SK-N-SH (cell line): ENCODE measurements around the gene DACH1. TPM values are rescaled to one million over a fixed set of nuclear protein-coding genes. Genes with fewer than 3 reads are reported as not detected.
A peak's percentile ranks its signal among the peaks of the same experiment; 100 is the strongest.

Source experiments
- CTCF ChIA-PET: fragments of 300-600, 350-600 bp; formaldehyde crosslinking; extraction: SDS; loops from one replicate; lab custom pipeline; 2021; lab: Yijun Ruan, JAX
- POLR2A ChIA-PET: fragments of 350-600 bp; sonication (Branson Sonifier 250); formaldehyde crosslinking; extraction: SDS; loops from one replicate; lab custom pipeline; 2020; ENCODE audit warnings: antibody characterized with exemption, inconsistent platforms; lab: Yijun Ruan, JAX
- DNase-seq: peaks from one replicate; pipeline ENCODE4 v3.0.0; 2012
- H2AFZ ChIP-seq: fragments of 200-600 bp; sonication (generic); 2 replicates; pipeline ENCODE4 v1.8.1; 2016; ENCODE audit warnings: antibody characterized with exemption, mild to moderate bottlenecking, low read depth
- H3F3A ChIP-seq: fragments of 200-600 bp; sonication (generic); replicated peaks from 2 replicates; pipeline ENCODE3; 2016; ENCODE audit warnings: antibody characterized with exemption, mild to moderate bottlenecking; ENCODE audit not compliant: insufficient read depth
- H3K27ac ChIP-seq, 2 experiments: fragments of 200-500 bp in 1 of 2; fragments of 200-600 bp in 1 of 2; sonication (Bioruptor generic) in 1 of 2; sonication (generic), shearing (Covaris generic) in 1 of 2; 2 replicates each; pipeline versions ENCODE4 v1.5.1 to v1.6.1; 2014 to 2016; ENCODE audit warnings: low read depth in 2 of 2, inconsistent platforms in 1 of 2, low read length in 1 of 2, mild to moderate bottlenecking in 1 of 2, mixed read lengths in 1 of 2
- H3K27me3 ChIP-seq: fragments of 200-600 bp; sonication (generic), shearing (Covaris generic); 2 replicates; pipeline ENCODE4 v1.6.1; 2016; ENCODE audit warnings: mixed run types; ENCODE audit not compliant: insufficient read depth
- H3K36me3 ChIP-seq, 2 experiments: fragments of 200-500 bp in 1 of 2; fragments of 200-600 bp in 1 of 2; sonication (Bioruptor generic) in 1 of 2; sonication (generic) in 1 of 2; replicated peaks in 1 of 2; 2 replicates each; pipeline versions ENCODE3 to v1.5.1; 2014 to 2016; ENCODE audit warnings: low read length in 1 of 2, mild to moderate bottlenecking in 1 of 2; ENCODE audit not compliant: insufficient read depth in 2 of 2, control insufficient read depth in 1 of 2
- H3K4me1 ChIP-seq, 2 experiments: fragments of 200-500 bp in 1 of 2; fragments of 200-600 bp in 1 of 2; sonication (Bioruptor generic) in 1 of 2; sonication (generic), shearing (Covaris generic) in 1 of 2; 2 replicates each; pipeline versions ENCODE4 v1.5.1 to v1.6.1; 2014 to 2016; ENCODE audit warnings: low read depth in 1 of 2, low read length in 1 of 2, mixed run types in 1 of 2; ENCODE audit not compliant: insufficient read depth in 2 of 2, control insufficient read depth in 1 of 2
- H3K4me2 ChIP-seq: fragments of 200-600 bp; sonication (generic), shearing (Covaris generic); 2 replicates; pipeline ENCODE4 v1.6.1; 2017; ENCODE audit warnings: mixed run types
- H3K4me3 ChIP-seq, 2 experiments: fragments of 200-500 bp in 1 of 2; fragments of 200-600 bp in 1 of 2; sonication (Bioruptor generic) in 1 of 2; sonication (generic), shearing (Covaris generic) in 1 of 2; 2 replicates each; pipeline versions ENCODE4 v1.5.1 to v1.8.1; 2014 to 2016; ENCODE audit warnings: low read depth in 2 of 2, inconsistent platforms in 1 of 2, low read length in 1 of 2, mild to moderate bottlenecking in 1 of 2, mixed read lengths in 1 of 2, moderate library complexity in 1 of 2
- H3K79me2 ChIP-seq: fragments of 200-600 bp; sonication (generic); 2 replicates; pipeline ENCODE4 v1.8.1; 2017; ENCODE audit warnings: mild to moderate bottlenecking; ENCODE audit not compliant: insufficient read depth
- H3K9ac ChIP-seq: fragments of 200-600 bp; sonication (generic); 2 replicates; pipeline ENCODE4 v1.6.1; 2017; ENCODE audit warnings: mixed run types
- H3K9me2 ChIP-seq: fragments of 200-600 bp; sonication (generic); 2 replicates; pipeline ENCODE4 v1.6.1; 2017; ENCODE audit warnings: mixed run types
- H3K9me3 ChIP-seq: fragments of 200-600 bp; sonication (generic); 2 replicates; pipeline ENCODE4 v1.6.1; 2017; ENCODE audit warnings: mixed run types, mild to moderate bottlenecking, moderate library complexity
- H4K20me1 ChIP-seq: fragments of 200-600 bp; sonication (generic); 2 replicates; pipeline ENCODE4 v1.6.1; 2017; ENCODE audit warnings: mild to moderate bottlenecking, mixed run types; ENCODE audit not compliant: insufficient read depth
- EP300 ChIP-seq, 2 experiments: IDR thresholded peaks; 2 replicates each; pipeline versions ENCODE4 v1.4.0 to v1.6.1; 2012; ENCODE audit warnings: borderline replicate concordance in 1 of 2, low read depth in 1 of 2, low read length in 1 of 2
- JUND ChIP-seq: IDR thresholded peaks from 2 replicates; pipeline ENCODE4 v1.4.0; 2012
- MEF2A ChIP-seq: IDR thresholded peaks from 2 replicates; pipeline ENCODE4 v1.4.0; 2012; ENCODE audit warnings: low read depth, borderline replicate concordance
- NFIC ChIP-seq: IDR thresholded peaks from 2 replicates; pipeline ENCODE4 v1.4.0; 2012; ENCODE audit warnings: borderline replicate concordance
- NRF1 ChIP-seq: IDR thresholded peaks from 2 replicates; pipeline ENCODE4 v1.6.1; 2012; ENCODE audit warnings: low read depth, mild to moderate bottlenecking, low read length
- POLR2AphosphoS5 ChIP-seq: IDR thresholded peaks from 2 replicates; pipeline ENCODE4 v1.6.1; 2012; ENCODE audit warnings: low read depth, low read length
- RCOR1 ChIP-seq: fragments of 150-350 bp; IDR thresholded peaks from 2 replicates; pipeline ENCODE4 v1.6.1; 2017; ENCODE audit warnings: antibody characterized with exemption, low read length
- REST ChIP-seq: IDR thresholded peaks from 2 replicates; pipeline ENCODE4 v1.6.1; 2012; ENCODE audit warnings: mild to moderate bottlenecking, low read depth, low read length, moderate library complexity
- RFX5 ChIP-seq: IDR thresholded peaks from 2 replicates; pipeline ENCODE4 v1.6.1; 2012; ENCODE audit warnings: mild to moderate bottlenecking, improper control_type of control experiment, low read length
- RXRA ChIP-seq: IDR thresholded peaks from 2 replicates; pipeline ENCODE4 v1.4.0; 2012; ENCODE audit warnings: low read depth, mild to moderate bottlenecking, borderline replicate concordance
- SIN3A ChIP-seq: IDR thresholded peaks from 2 replicates; pipeline ENCODE4 v1.6.1; 2012; ENCODE audit warnings: low read depth, mild to moderate bottlenecking, low read length, moderate library complexity, borderline replicate concordance
- SMC3 ChIP-seq: IDR thresholded peaks from 2 replicates; pipeline ENCODE4 v1.6.1; 2012; ENCODE audit warnings: low read depth, low read length, improper control_type of control experiment
- TCF12 ChIP-seq: IDR thresholded peaks from 2 replicates; pipeline ENCODE4 v1.4.0; 2012
- TEAD4 ChIP-seq: IDR thresholded peaks from 2 replicates; pipeline ENCODE4 v1.4.0; 2012; ENCODE audit warnings: mild to moderate bottlenecking, borderline replicate concordance; ENCODE audit not compliant: insufficient read depth
- ZBTB33 ChIP-seq: IDR thresholded peaks from 2 replicates; pipeline ENCODE4 v1.4.0; 2012; ENCODE audit warnings: low read depth, borderline replicate concordance
- WGBS: methylation state at CpG from one replicate; pipeline ENCODE4 v1.1.6; 2017; ENCODE audit warnings: low lambda C conversion rate; 5-methylcytosine and 5-hydroxymethylcytosine counted together
- polyA plus RNA-seq, 3 experiments: library from polyadenylated mRNA; depleted of rRNA; stranded (reverse); fragments of >200 nt; gene quantifications; 2 replicates each; pipeline ENCODE4 v1.2.3, GENCODE V29; 2012
- TF ChIP-seq, protein P1 (sequence below): IDR thresholded peaks from 2 replicates; pipeline ENCODE4 v1.4.0; 2012; ENCODE audit warnings: low read depth
- TF ChIP-seq, protein P2 (sequence below): IDR thresholded peaks from 2 replicates; pipeline ENCODE4 v1.4.0; 2012; ENCODE audit warnings: low read depth, borderline replicate concordance

DACH1 gene
- polyA plus RNA-seq, 1 of the 3 experiments (the other 2 are of a cell fraction) = 0.21 TPM

- Histone ChIP-seq H3K4me3 (no peak overlapping the region), H3F3A (no peaks in the 10 kb centered on the region), H4K20me1 (no peaks in the 10 kb centered on the region), H2AFZ (no peak overlapping the region), H3K9me2 (no peaks in the 10 kb centered on the region), H3K9me3 (no peaks in the 10 kb centered on the region), H3K27me3 (no peaks in the 10 kb centered on the region), H3K27ac (peak overlapping the region in 1 of 2 experiments; percentile 28; a peak in 2 of 4 replicates), H3K4me2 (no peak overlapping the region), H3K4me1 (peaks cover 4 to 6% of the 10 kb centered on the region in 2 experiments; a peak in 2 of 4 replicates), H3K9ac (no peak overlapping the region), H3K79me2 (no peaks in the 10 kb centered on the region), H3K36me3 (no peaks in the 10 kb centered on the region)
- TF ChIP-seq, protein P1, sequence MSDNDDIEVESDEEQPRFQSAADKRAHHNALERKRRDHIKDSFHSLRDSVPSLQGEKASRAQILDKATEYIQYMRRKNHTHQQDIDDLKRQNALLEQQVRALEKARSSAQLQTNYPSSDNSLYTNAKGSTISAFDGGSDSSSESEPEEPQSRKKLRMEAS = no peak
- WGBS = 91% methylated on average over 2 of the region's 2 CpGs
- CTCF ChIA-PET = interaction anchor here (0.6 to 0.7 kb wide), 2 partner anchors 20 to 575 kb away, joined by 3 read pairs; no protein-coding TSS in a partner anchor
- POLR2A ChIA-PET = no interaction called here
- DNase-seq = no peak
Measured at GRCh38 chr13:71727042-71727441, 140.0 kb downstream of the DACH1 start.

DNA sequence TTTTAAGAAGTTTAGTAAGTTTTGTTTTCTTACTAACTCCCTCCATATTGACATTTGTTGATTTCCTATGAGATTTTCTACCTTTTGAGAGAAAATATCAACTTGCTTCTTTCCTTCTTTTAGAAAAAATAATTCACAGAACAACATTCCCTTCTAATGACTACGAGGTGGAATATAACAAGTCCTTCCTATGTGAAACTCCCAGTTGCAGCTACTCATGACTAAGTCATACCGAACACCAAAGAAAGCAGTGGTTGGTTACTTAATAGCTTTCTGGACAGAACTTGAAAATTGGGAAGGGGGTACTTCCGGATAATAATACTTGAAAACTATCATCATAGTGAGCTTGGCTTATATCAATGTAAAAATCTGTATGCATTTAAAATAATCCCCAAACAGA is 144.8 kb downstream of the DACH1 start:
- Histone ChIP-seq H3K9ac (no peak overlapping the region), H3K9me2 (no peaks in the 10 kb centered on the region)
- CTCF ChIA-PET = no interaction called here
- no peak for TF ChIP-seq POLR2AphosphoS5
- no peak for TF ChIP-seq RCOR1
- TF ChIP-seq, protein P1 = no peak
- no peak for TF ChIP-seq SMC3
- no peak for TF ChIP-seq RFX5
- TF ChIP-seq NRF1 = no peak
- TF ChIP-seq TEAD4 = no peak
- TF ChIP-seq MEF2A = no peak
- TF ChIP-seq SIN3A = no peak
- TF ChIP-seq TCF12 = no peak
- no peak for TF ChIP-seq RXRA
- no peak for TF ChIP-seq REST
- no peak for TF ChIP-seq JUND
- no peak for TF ChIP-seq ZBTB33
- TF ChIP-seq, protein P2, sequence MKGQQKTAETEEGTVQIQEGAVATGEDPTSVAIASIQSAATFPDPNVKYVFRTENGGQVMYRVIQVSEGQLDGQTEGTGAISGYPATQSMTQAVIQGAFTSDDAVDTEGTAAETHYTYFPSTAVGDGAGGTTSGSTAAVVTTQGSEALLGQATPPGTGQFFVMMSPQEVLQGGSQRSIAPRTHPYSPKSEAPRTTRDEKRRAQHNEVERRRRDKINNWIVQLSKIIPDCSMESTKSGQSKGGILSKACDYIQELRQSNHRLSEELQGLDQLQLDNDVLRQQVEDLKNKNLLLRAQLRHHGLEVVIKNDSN = no peak
- TF ChIP-seq EP300 (IDR thresholded peaks at IDR 0.05; ENCODE audit: borderline replicate concordance in 1 of 2, low read depth in 1 of 2, low read length in 1 of 2) = no peak
- no peak for TF ChIP-seq NFIC
- TF ChIP-seq, all 33 proteins: peak for 0
- no peak overlapping the region for H2AFZ ChIP-seq
- no peaks in the 10 kb centered on the region for H3F3A ChIP-seq
- WGBS = 72% methylated on average over 3 of the region's 3 CpGs
- H3K4me2 ChIP-seq = no peak overlapping the region
- H3K27me3 ChIP-seq = no peaks in the 10 kb centered on the region
- no peaks in the 10 kb centered on the region for H3K36me3 ChIP-seq
- H3K79me2 ChIP-seq = no peaks in the 10 kb centered on the region
- no peaks in the 10 kb centered on the region for H3K9me3 ChIP-seq
- POLR2A ChIA-PET = no interaction called here
- DNase-seq = no peak
- peaks cover 0 to 4% of the 10 kb centered on the region in 2 experiments; a peak in 1 of 4 replicates for H3K4me1 ChIP-seq
- H3K27ac ChIP-seq = no peak overlapping the region
- H3K4me3 ChIP-seq = no peak overlapping the region
- H4K20me1 ChIP-seq = no peaks in the 10 kb centered on the region
